GM19193 (cell line): ENCODE results near the gene ZNF608.

Experiments
- POLR2A ChIP-seq: IDR thresholded peaks from 4 replicates; pipeline ENCODE4 v1.6.1; 2011; ENCODE audit not compliant: insufficient read depth, insufficient read length; ENCODE audit errors: extremely low read depth

ZNF608 gene

GRCh38 chr5:124700333-124700732 is 46.1 kb downstream of the ZNF608 start:
- TF ChIP-seq POLR2A, result no peak

- no peak for TF ChIP-seq POLR2A
Measured at GRCh38 chr5:124698770-124699169, 47.7 kb downstream of the ZNF608 start.

GRCh38 chr5:124697933-124698591 is 48.4 kb downstream of the ZNF608 start:
- no peak for TF ChIP-seq POLR2A

- no peak for TF ChIP-seq POLR2A
Measured at GRCh38 chr5:124697501-124697900, 48.9 kb downstream of the ZNF608 start.

- no peak for TF ChIP-seq POLR2A
Measured at GRCh38 chr5:124696898-124697297, 49.5 kb downstream of the ZNF608 start.
